HG03565 (cell line): Measurements from ENCODE around the gene OSGEPL1.
"Not testable (repeated sequence)": the region's sequence is repeated elsewhere in the genome, so short reads cannot be mapped to it uniquely, and the experiment has no call there.

Source experiments
- ATAC-seq: cut with Tn5 transposase; IDR thresholded peaks from one replicate; pipeline ENCODE4 v1.9.1; 2021; ENCODE audit warnings: mild to moderate bottlenecking, moderate library complexity; ENCODE audit not compliant: unreplicated experiment

OSGEPL1 gene

DNA sequence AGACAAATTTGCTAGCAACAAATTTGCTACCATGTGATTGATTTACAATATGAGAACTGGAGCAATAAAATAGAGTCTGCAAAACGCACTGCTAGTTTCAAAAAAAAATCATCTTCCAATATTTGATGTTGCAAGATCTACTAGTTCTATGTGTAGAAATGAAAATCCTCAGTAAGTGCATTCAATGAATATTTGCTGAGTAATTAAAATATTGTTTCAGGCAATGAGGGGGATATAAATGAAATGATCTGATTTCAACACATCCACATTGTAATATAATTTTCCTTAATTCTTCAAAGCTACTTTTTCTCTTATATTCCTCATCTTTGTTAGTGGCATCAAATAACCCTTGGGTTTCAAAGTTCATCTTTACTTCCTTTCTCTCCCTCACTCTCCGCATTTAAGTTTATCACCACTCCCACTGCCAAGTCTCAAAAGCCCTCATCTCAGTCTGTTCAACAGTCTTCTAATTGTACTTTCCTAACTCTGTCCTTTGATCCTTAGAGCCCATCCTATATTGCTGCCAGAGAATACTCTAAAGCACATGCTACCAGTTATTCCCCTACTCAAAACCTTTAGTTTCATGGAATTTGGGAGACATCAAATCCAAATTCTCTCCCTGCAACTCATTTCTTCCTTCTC, 6.2 kb downstream of the OSGEPL1 start:
- no peak for ATAC-seq

DNA sequence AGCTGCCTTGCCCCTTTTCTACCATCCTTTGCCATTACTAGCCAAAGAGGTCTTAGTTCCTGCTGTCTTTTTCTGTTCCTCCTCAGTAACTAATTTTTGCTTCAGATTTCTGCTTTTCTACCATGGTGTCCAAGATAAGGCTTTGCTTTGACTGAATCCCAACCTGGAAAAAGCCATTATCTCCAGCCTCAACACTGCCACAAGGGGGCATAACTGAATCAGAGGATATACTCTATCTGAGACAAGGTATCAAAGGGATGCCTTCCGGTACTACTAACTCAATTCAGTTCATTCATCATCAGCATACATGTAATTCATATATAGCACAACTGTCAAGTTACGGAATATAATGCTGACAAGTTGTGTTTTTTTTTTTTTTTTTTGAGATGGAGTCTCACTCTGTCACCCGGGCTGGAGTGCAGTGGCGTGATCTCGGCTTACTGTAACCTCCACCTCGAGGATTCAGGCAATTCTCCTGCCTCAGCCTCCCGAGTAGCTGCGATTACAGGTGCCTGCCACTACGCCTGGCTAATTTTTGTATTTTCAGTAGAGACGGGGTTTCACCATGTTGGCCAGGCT, 11.4 kb downstream of the OSGEPL1 start:
- ATAC-seq = no peak

DNA sequence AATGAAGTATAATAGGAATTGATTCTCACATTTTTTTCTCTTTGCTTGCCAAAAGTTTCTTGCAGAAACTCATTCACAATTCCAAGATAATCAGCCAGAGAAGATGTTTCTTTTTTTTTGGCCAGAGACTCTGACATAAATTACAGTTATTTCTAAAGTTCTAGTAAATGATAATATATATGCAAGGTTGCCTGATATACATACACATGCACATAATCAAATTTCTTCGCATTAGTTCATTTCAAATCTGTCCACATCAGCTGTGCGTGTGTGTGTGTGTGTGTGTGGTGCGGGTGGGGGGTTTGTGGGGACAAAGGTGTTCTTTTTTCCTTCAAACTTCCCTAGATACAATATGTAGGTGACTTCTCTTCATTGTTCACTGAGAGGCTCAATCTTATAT, 33.2 kb downstream of the OSGEPL1 start:
- no peak for ATAC-seq

DNA sequence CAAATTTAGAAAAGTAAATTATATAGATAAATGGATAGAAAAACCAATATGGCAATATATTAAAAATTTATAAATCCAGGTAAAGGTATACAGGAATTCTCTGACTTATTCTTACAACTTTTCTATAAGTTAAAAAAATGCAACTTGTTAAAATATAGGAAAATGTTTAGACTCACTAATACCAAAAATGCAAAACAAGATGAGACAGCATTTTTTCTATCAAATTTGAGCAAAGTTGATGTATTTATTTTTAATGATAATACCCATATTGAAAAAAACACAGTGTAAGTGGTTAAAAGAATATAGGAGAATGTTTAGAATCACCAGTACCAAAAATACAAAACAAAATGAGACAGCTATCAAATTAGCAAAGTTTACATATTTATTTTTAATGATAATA, 35.7 kb downstream of the OSGEPL1 start:
- no peak for ATAC-seq

DNA sequence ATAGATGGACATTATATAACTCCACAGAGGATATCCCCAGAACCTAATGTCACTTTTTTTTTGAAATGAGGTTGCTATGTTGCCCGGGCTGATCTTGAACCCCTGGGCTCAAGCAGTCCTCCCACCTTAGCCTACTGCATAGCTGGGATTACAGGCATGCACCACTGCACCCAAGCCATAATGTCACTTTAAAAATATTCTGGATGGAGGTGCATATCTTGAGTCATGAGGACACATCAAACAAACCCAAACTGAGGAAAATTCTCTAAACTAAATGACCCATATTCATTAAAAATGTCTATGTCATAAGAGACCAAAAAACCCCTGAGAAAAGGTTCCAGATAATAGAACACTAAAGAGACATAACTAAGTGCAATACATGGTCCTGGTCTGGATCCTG, 36.3 kb downstream of the OSGEPL1 start:
- no peak for ATAC-seq

DNA sequence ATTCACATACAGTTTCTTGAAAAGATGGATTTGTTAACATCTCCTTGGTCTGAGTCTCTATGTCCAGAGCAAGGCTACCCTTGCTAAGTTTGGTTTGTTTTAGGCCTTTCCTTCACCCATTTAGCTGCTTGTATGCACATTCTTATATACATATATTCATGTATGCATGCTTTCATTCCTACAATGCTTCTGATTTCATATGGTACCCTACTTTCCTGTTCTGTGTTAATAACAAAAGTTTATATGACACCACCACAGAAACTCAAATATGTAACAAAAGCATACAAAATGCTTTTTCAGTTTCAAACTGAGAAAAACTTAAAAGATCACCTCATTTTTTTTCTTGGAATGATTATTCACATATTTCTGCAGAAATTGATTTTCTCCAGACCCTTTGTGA, 39.4 kb downstream of the OSGEPL1 start:
- ATAC-seq = no peak

DNA sequence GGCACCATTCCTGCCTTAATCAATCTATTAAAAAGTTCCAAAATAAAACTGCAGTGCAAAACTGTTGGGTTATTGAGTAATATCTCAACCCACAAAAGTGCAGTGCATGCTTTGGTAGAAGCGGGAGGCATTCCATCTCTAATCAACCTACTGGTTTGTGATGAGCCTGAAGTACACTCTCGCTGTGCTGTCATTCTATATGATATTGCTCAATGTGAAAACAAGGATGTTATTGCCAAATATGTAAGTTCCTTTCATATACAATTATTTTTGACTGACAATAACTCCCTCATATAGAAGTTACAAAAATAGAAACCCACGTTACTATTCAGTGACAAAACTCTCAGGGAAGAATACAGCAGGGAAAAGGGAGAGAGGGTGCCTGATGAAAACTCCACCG, 43.0 kb downstream of the OSGEPL1 start:
- no peak for ATAC-seq

DNA sequence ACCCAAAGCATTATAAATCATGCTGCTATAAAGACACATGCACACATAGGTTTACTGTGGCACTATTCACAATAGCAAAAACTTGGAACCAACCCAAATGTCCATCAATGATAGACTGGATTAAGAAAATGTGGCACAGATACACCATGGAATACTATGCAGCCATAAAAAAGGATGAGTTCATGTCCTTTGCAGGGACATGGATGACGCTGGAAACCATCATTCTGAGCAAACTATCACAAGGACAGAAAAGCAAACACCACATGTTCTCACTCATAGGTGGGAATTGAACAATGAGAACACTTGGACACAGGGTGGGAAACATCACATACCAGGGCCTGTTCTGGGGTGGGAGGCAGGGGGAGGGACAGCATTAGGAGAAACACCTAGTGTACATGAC, 45.0 kb downstream of the OSGEPL1 start:
- ATAC-seq = not testable (repeated sequence)

DNA sequence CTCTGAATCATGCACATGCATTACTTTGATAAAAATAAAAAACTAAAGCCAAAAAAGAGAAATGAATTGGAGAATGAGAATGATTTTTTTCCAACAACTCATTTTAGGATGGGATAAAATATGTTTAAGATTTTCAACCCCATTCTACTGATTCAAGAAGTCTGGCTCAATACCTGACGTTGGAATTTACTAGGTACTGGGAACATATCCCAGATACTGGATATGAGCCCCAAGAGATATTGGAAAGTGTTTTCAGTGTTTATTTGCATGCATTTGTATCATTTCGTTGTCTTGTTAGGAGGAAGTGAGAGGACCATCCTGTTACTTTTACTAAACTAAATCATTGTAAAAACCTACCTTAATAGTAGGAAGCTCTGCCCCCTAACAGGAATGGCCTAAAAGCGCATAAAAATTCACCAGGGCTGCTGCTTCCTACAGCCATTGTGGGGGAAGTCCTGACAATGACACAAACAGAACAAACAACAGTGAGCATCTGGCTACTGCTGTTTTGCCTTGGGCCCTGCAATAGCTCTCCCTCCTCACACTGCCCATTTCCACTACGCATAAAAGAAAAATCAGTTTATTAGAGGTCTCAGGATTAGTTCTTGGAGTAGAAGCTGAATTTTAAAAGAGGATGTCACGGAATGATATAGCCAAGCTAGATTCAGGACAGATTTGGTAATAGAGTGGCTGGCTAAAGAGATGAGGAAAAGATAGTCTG, 52.9 kb downstream of the OSGEPL1 start:
- ATAC-seq = no peak

DNA sequence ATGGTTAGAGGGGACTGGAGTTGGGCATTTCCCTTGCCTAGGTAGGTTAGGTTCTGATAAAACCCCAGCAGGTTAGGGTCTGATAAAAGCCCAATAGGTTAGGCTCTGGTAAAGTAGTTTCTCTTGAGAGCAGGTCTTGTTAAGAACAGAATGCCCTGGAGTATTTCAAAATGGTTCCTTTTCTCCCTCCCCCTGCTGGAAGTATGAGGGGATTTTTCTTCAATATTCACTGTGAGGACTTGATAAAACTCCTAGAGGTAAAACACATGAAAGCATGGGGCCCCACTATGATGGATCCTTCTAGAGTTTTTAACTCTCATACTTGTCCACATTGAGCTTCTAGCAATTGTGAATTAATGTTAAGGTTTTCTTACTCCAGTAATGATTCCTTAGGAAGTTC, 60.5 kb downstream of the OSGEPL1 start:
- ATAC-seq = no peak

DNA sequence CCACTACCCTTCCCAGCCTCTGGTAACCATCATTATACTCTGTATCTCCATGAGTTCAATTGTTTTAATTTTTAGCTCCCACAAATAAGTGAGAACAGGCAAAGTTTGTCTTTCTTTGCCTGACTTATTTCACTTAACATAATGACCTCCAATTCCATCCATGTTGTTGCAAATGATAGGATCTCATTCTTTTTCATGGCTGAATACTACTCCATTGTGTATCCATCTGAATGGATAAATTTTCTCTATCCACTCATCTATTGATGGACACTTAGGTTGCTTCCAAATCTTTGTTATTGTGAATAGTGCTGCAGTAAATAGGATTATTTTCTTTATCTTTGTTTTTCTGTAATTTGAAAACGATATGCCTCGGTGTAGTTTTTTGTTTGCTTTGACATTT, 61.9 kb downstream of the OSGEPL1 start:
- ATAC-seq = no peak

DNA sequence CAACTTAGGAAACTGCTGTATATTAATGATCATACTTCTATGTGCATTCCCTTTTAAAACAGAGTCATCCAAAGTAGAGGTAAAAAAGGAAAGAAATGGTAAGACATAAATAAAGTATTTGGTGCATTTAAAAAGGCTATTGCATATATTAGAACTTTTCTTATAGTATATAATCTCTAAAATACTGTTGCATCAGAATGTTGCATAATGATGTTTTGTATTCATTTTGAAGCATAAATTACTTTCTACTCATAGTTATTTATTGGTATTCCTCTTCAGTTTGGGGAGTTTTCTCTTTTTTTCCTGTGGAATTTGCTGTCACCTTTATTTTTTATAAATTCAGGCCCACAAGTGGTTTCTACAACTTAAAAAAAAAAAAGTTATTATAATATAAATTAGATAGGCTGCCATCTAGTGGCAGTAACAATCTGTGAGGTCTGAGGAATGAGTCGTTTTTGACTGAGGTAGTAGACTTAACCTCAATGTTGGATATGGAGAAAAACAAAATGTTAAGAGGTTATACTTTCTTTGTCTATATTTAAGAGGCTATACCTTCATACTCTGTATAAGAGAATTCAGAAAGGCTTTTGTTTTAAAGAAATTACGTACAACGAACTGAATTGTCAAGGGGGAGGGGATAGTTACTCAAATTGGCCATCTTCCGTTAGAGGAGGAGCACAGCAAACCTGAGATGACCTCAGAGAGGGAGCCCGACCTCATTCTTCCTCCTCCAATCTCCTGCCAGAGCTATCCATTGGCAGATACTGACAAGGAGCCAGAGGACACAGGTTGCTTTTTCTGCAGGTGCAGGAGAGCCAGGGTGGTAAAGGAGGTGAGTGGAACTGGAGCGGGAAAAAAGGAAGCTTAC, 64.3 kb downstream of the OSGEPL1 start:
- ATAC-seq = peak; percentile 45
